HepG2 (cell line): Measurements from ENCODE around the gene PGRMC2.
"Not testable (repeated sequence)": the region's sequence is repeated elsewhere in the genome, so short reads cannot be mapped to it uniquely, and the experiment has no call there.

Experiments
- FOXA1 ChIP-seq, 2 experiments: fragments of 450-650 bp in 1 of 2; sonication (generic) in 1 of 2; formaldehyde crosslinking in 1 of 2; IDR thresholded peaks; 2 replicates each; pipeline versions ENCODE4 v1.4.0 to v1.6.1; 2016 to 2020; ENCODE audit warnings: missing genetic modification reagents in 1 of 2
- FOXK1 ChIP-seq: sonication (generic); formaldehyde crosslinking; IDR thresholded peaks from 2 replicates; pipeline ENCODE4 v1.4.0; 2020; ENCODE audit warnings: low read depth, missing genetic modification reagents, borderline replicate concordance
- HCFC1 ChIP-seq: fragments of 150-350 bp; IDR thresholded peaks from 2 replicates; pipeline ENCODE4 v1.6.1; 2014; ENCODE audit warnings: low read depth, low read length
- NR2C2 ChIP-seq: sonication (generic); formaldehyde crosslinking; IDR thresholded peaks from 2 replicates; pipeline ENCODE4 v1.4.0; 2020; ENCODE audit warnings: missing genetic modification reagents, mild to moderate bottlenecking, moderate library complexity, borderline replicate concordance
- RNF2 ChIP-seq: fragments of 450-650 bp; conservative IDR thresholded peaks from 2 replicates; pipeline ENCODE4 v1.6.1; 2016; ENCODE audit warnings: low read depth
- SIN3B ChIP-seq: fragments of 150-350 bp; IDR thresholded peaks from 2 replicates; pipeline ENCODE4 v1.6.1; 2014; ENCODE audit warnings: low read length
- SMARCC2 ChIP-seq: fragments of 450-650 bp; IDR thresholded peaks from 2 replicates; pipeline ENCODE4 v1.6.1; 2017; ENCODE audit warnings: antibody characterized with exemption, mild to moderate bottlenecking
- TBP ChIP-seq: sonication (generic); formaldehyde crosslinking; IDR thresholded peaks from 2 replicates; pipeline ENCODE4 v1.5.0; 2020; ENCODE audit warnings: missing genetic modification reagents
- ZNF10 ChIP-seq: sonication (generic); formaldehyde crosslinking; IDR thresholded peaks from 2 replicates; pipeline ENCODE4 v1.4.0; 2020; ENCODE audit warnings: mild to moderate bottlenecking, low read depth, missing genetic modification reagents, borderline replicate concordance
- ZNF263 ChIP-seq: sonication (generic); formaldehyde crosslinking; IDR thresholded peaks from 2 replicates; pipeline ENCODE4 v1.4.0; 2020; ENCODE audit warnings: missing genetic modification reagents
- TF ChIP-seq, protein P1 (sequence below): sonication (generic); formaldehyde crosslinking; IDR thresholded peaks from 2 replicates; pipeline ENCODE4 v1.4.0; 2020; ENCODE audit warnings: missing genetic modification reagents
- TF ChIP-seq, protein P2 (sequence below): IDR thresholded peaks from 2 replicates; pipeline ENCODE4 v1.6.1; 2012; ENCODE audit warnings: inconsistent platforms
- TF ChIP-seq, protein P3 (sequence below): sonication (generic); formaldehyde crosslinking; IDR thresholded peaks from 2 replicates; pipeline ENCODE4 v1.5.0; 2020; ENCODE audit warnings: mild to moderate bottlenecking, missing genetic modification reagents, moderate library complexity
- TF ChIP-seq, protein P4 (sequence below): sonication (generic); formaldehyde crosslinking; conservative IDR thresholded peaks from 2 replicates; pipeline ENCODE4 v1.4.0; 2020; ENCODE audit warnings: missing genetic modification reagents

DNA sequence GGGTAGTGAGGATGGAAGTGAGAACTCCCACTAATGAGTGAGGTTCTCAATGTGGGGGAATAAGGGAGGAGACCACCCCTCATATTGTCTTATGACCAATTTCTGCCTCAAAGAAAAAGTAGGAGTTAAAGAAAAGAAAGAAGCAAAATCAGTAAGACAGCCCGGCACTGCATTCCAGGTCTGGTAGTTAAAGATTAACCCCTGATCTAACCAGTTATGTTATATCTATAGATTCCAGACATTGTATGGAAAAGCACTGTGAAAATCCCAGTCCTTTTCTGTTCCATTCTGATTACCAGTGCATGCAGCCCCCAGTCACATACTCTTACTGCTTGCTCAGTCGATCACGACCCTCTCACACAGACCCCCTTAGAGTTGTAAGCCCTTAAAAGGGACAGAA, 20.4 kb downstream of the PGRMC2 start:
- TF ChIP-seq, protein P1, sequence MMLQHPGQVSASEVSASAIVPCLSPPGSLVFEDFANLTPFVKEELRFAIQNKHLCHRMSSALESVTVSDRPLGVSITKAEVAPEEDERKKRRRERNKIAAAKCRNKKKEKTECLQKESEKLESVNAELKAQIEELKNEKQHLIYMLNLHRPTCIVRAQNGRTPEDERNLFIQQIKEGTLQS (CRISPR knock-in tag), result not testable (repeated sequence)
- not testable (repeated sequence) for TF ChIP-seq FOXK1 (CRISPR knock-in tag); NR2C2 (CRISPR knock-in tag); TBP (CRISPR knock-in tag); RNF2; FOXA1 (IDR thresholded peaks at IDR 0.05); FOXA1 (CRISPR knock-in tag; IDR thresholded peaks at IDR 0.05); SMARCC2; ZNF263 (CRISPR knock-in tag); ZNF10 (CRISPR knock-in tag); SIN3B; HCFC1
- TF ChIP-seq, protein P2, sequence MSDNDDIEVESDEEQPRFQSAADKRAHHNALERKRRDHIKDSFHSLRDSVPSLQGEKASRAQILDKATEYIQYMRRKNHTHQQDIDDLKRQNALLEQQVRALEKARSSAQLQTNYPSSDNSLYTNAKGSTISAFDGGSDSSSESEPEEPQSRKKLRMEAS, result not testable (repeated sequence)
- TF ChIP-seq, protein P3, sequence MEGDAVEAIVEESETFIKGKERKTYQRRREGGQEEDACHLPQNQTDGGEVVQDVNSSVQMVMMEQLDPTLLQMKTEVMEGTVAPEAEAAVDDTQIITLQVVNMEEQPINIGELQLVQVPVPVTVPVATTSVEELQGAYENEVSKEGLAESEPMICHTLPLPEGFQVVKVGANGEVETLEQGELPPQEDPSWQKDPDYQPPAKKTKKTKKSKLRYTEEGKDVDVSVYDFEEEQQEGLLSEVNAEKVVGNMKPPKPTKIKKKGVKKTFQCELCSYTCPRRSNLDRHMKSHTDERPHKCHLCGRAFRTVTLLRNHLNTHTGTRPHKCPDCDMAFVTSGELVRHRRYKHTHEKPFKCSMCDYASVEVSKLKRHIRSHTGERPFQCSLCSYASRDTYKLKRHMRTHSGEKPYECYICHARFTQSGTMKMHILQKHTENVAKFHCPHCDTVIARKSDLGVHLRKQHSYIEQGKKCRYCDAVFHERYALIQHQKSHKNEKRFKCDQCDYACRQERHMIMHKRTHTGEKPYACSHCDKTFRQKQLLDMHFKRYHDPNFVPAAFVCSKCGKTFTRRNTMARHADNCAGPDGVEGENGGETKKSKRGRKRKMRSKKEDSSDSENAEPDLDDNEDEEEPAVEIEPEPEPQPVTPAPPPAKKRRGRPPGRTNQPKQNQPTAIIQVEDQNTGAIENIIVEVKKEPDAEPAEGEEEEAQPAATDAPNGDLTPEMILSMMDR (CRISPR knock-in tag), result not testable (repeated sequence)
- TF ChIP-seq, protein P4, sequence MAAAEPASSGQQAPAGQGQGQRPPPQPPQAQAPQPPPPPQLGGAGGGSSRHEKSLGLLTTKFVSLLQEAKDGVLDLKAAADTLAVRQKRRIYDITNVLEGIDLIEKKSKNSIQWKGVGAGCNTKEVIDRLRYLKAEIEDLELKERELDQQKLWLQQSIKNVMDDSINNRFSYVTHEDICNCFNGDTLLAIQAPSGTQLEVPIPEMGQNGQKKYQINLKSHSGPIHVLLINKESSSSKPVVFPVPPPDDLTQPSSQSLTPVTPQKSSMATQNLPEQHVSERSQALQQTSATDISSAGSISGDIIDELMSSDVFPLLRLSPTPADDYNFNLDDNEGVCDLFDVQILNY, result not testable (repeated sequence)
